Measurements from ENCODE around the gene SIRPD.
"Not testable (repeated sequence)": the region's sequence is repeated elsewhere in the genome, so short reads cannot be mapped to it uniquely, and the experiment has no call there.

SIRPD gene

GRCh38 chr20:1577906-1578305 lies 20.4 kb upstream of the SIRPD start:
- DNase-seq (ENCODE audit: insufficient read length, low spot score), result no peak
- no peak for FAIRE-seq
- TF ChIP-seq CTCF (IDR thresholded peaks at IDR 0.05; ENCODE audit: insufficient read depth, missing control alignments), result no peak

- not testable (repeated sequence) for FAIRE-seq; DNase-seq (ENCODE audit: insufficient read length, low spot score)
These were observed 19.8 kb upstream of the SIRPD start for GRCh38 chr20:1577313-1577712.

GRCh38 chr20:1576641-1577040 lies 19.1 kb upstream of the SIRPD start:
- no peak for TF ChIP-seq CTCF (IDR thresholded peaks at IDR 0.05; ENCODE audit: insufficient read depth, missing control alignments)
- DNase-seq (ENCODE audit: insufficient read length, low spot score), result no peak
- no peak for FAIRE-seq

- not testable (repeated sequence) for FAIRE-seq; DNase-seq (ENCODE audit: insufficient read length, low spot score)
These were observed 18.5 kb upstream of the SIRPD start for GRCh38 chr20:1576003-1576402.

GRCh38 chr20:1571583-1571982 lies 14.1 kb upstream of the SIRPD start:
- FAIRE-seq; DNase-seq (ENCODE audit: insufficient read length, low spot score): not testable (repeated sequence)

GRCh38 chr20:1569415-1569881 lies 11.9 kb upstream of the SIRPD start:
- FAIRE-seq (no peak), DNase-seq (ENCODE audit: insufficient read length, low spot score) (no peak)
- TF ChIP-seq CTCF (IDR thresholded peaks at IDR 0.05; ENCODE audit: insufficient read depth, missing control alignments), result no peak

GRCh38 chr20:1568163-1568490 lies 10.6 kb upstream of the SIRPD start:
- no peak for TF ChIP-seq CTCF (IDR thresholded peaks at IDR 0.05; ENCODE audit: insufficient read depth, missing control alignments)
- DNase-seq (ENCODE audit: insufficient read length, low spot score), result no peak
- FAIRE-seq, result no peak

GRCh38 chr20:1567392-1568162 lies 10.1 kb upstream of the SIRPD start:
- DNase-seq (ENCODE audit: insufficient read length, low spot score), result no peak

More at GRCh38 chr20:1567392-1568162, 10.1 kb upstream of the SIRPD start:
- no peak for TF ChIP-seq CTCF (IDR thresholded peaks at IDR 0.05; ENCODE audit: insufficient read depth, missing control alignments)
- FAIRE-seq, result no peak

Data from D721Med (cell line).